Nephron progenitor cell (in vitro differentiated cells): ENCODE results near the gene IFT81.
"Not testable (repeated sequence)": the region's sequence is repeated elsewhere in the genome, so short reads cannot be mapped to it uniquely, and the experiment has no call there.

Experiments
- DNase-seq: peaks from one replicate; pipeline ENCODE4 v3.0.0; 2021
- H3K27ac Mint-ChIP-seq: 2 replicates; pipeline ENCODE4 v1.8.0; 2021; ENCODE audit warnings: mild to moderate bottlenecking, moderate library complexity, mixed read lengths
- H3K27me3 Mint-ChIP-seq: 2 replicates; pipeline ENCODE4 v1.8.0; 2021; ENCODE audit warnings: mild to moderate bottlenecking, low read depth, mixed read lengths; ENCODE audit not compliant: poor library complexity
- H3K36me3 Mint-ChIP-seq: 2 replicates; pipeline ENCODE4 v1.8.0; 2021; ENCODE audit warnings: low read depth, mixed read lengths
- H3K4me1 Mint-ChIP-seq: 2 replicates; pipeline ENCODE4 v1.8.0; 2021; ENCODE audit warnings: mixed read lengths
- H3K4me3 Mint-ChIP-seq: 2 replicates; pipeline ENCODE4 v1.8.0; 2021; ENCODE audit warnings: mild to moderate bottlenecking, moderate library complexity, mixed read lengths
- H3K9me3 Mint-ChIP-seq: 2 replicates; pipeline ENCODE4 v1.8.0; 2021; ENCODE audit warnings: mild to moderate bottlenecking, moderate library complexity, mixed read lengths
- CTCF ChIP-seq: fragments of 200-600 bp; sonication (generic); IDR thresholded peaks from 2 replicates; pipeline ENCODE4 v1.5.0; 2021; ENCODE audit warnings: antibody characterized with exemption

Gene IFT81

GRCh38 chr12:110227138-110227537 lies 103.0 kb downstream of the IFT81 start:
- H3K4me3 Mint-ChIP-seq: no peak overlapping the region
- DNase-seq: no peak
- peaks cover 7% of the 10 kb centered on the region for H3K4me1 Mint-ChIP-seq
- no peak overlapping the region for H3K27ac Mint-ChIP-seq
- H3K9me3 Mint-ChIP-seq: no peaks in the 10 kb centered on the region
- H3K27me3 Mint-ChIP-seq: no peaks in the 10 kb centered on the region
- no peak for TF ChIP-seq CTCF
- peaks cover 25% of the 10 kb centered on the region for H3K36me3 Mint-ChIP-seq

- H3K36me3 Mint-ChIP-seq: peaks cover 25% of the 10 kb centered on the region
- not testable (repeated sequence) for H3K27me3 Mint-ChIP-seq, H3K9me3 Mint-ChIP-seq, H3K4me3 Mint-ChIP-seq, H3K4me1 Mint-ChIP-seq, H3K27ac Mint-ChIP-seq, DNase-seq
Measured at GRCh38 chr12:110228348-110228747, 104.2 kb downstream of the IFT81 start.

- no peak for DNase-seq
- no peaks in the 10 kb centered on the region for H3K9me3 Mint-ChIP-seq
- H3K27ac Mint-ChIP-seq: no peak overlapping the region
- H3K27me3 Mint-ChIP-seq: no peaks in the 10 kb centered on the region
- no peak for TF ChIP-seq CTCF
- no peak overlapping the region for H3K4me3 Mint-ChIP-seq
- H3K4me1 Mint-ChIP-seq: peaks cover 11% of the 10 kb centered on the region
- peaks cover 25% of the 10 kb centered on the region for H3K36me3 Mint-ChIP-seq
Measured at GRCh38 chr12:110228756-110229155, 104.6 kb downstream of the IFT81 start.

- no peak overlapping the region for H3K4me3 Mint-ChIP-seq
- no peaks in the 10 kb centered on the region for H3K27me3 Mint-ChIP-seq
- no peak overlapping the region for H3K27ac Mint-ChIP-seq
- H3K36me3 Mint-ChIP-seq: peaks cover 25% of the 10 kb centered on the region
- no peak for TF ChIP-seq CTCF
- H3K9me3 Mint-ChIP-seq: no peaks in the 10 kb centered on the region
- no peak for DNase-seq
- peaks cover 6% of the 10 kb centered on the region for H3K4me1 Mint-ChIP-seq
Measured at GRCh38 chr12:110229409-110229808, 105.3 kb downstream of the IFT81 start.

- peaks cover 6% of the 10 kb centered on the region for H3K4me1 Mint-ChIP-seq
- H3K9me3 Mint-ChIP-seq: no peaks in the 10 kb centered on the region
- H3K27ac Mint-ChIP-seq: no peak overlapping the region
- DNase-seq: no peak
- no peak overlapping the region for H3K4me3 Mint-ChIP-seq
- H3K27me3 Mint-ChIP-seq: no peaks in the 10 kb centered on the region
- no peak for TF ChIP-seq CTCF
- H3K36me3 Mint-ChIP-seq: peaks cover 25% of the 10 kb centered on the region
Measured at GRCh38 chr12:110230655-110231054, 106.5 kb downstream of the IFT81 start.

GRCh38 chr12:110233212-110233903 lies 109.2 kb downstream of the IFT81 start:
- Mint-ChIP-seq H3K9me3 (no peaks in the 10 kb centered on the region), H3K4me3 (no peak overlapping the region), H3K27ac (no peak overlapping the region), H3K4me1 (peaks cover 6% of the 10 kb centered on the region), H3K27me3 (no peaks in the 10 kb centered on the region), H3K36me3 (peaks cover 12% of the 10 kb centered on the region)
- no peak for TF ChIP-seq CTCF
- DNase-seq: no peak
